Spleen (tissue), 7 donors: ENCODE results near the gene GPRIN1.

Experiments
- CTCF ChIP-seq, 11 experiments: fragments of 200-600 bp in 7 of 11; fragments of 450-650 bp in 4 of 11; sonication (generic) in 4 of 11; IDR thresholded peaks in 8 of 11; conservative IDR thresholded peaks in 3 of 11; 1 replicate in 7 of 11; 2 replicates in 4 of 11; pipeline versions ENCODE4 v1.4.0 to v1.8.0; 2016 to 2021; ENCODE audit warnings: antibody characterized with exemption in 11 of 11, inconsistent platforms in 4 of 11, mild to moderate bottlenecking in 1 of 11
- POLR2A ChIP-seq, 3 donors: fragments of 450-650 bp; IDR thresholded peaks; one replicate each; pipeline ENCODE4 v1.5.1; 2017; ENCODE audit warnings: antibody characterized with exemption in 3 of 3, mild to moderate bottlenecking in 1 of 3
- POLR2AphosphoS5 ChIP-seq, 3 donors: sonication (generic); formaldehyde crosslinking; IDR thresholded peaks; one replicate each; pipeline ENCODE4 v1.5.1; 2017; ENCODE audit warnings: antibody characterized with exemption in 3 of 3
- donor health status: DM: no; HTN: no; CAD: no; lungs with moderate emphysema.
- donor health status: DM: no; HTN: no; CAD: no.
- donor health status: DM: no; HTN: no; CAD: no.

DNA sequence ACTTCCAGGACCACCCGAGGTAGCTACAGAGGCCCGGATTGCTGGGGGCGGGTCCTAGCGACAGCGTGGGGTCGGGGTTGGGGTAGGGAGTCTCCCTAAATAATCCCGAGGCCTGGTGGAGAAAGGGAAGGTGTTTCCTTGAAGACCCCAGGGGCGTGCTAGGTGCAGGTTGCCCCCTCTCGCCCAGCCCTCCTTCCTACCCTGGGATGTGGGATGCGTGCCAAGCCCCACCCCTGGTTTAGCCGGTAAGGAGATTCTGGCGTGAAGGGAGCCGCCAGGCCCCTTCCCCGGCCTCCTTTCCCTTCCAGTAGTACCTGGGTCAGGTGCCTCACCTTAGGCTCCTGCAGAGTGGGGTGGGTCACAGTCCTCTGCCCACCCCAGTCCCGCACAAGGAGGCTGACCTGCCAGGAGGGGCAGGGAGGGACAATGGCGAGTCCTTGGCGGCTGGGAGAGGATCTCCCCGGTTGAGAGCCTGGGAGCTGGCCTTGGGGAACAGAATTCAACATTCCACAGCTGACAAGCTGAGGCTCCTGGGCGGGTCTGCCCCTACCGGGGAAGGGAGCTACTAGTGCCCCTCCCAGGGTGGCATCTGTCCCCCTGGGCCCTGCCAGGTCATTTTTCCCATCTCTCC lies 38.0 kb upstream of the GPRIN1 start:
- TF ChIP-seq CTCF (IDR thresholded peaks at IDR 0.05 in 8 of 11, conservative IDR thresholded peaks at IDR 0.05 in 3 of 11), result no peak
- TF ChIP-seq POLR2AphosphoS5 (IDR thresholded peaks at IDR 0.05), result no peak
- TF ChIP-seq POLR2A (IDR thresholded peaks at IDR 0.05), result no peak
